ENCODE data around the gene RNF13.

GRCh38 chr3:149772861-149773260, 40.2 kb upstream of the RNF13 start:
- no peak for TF ChIP-seq CTCF (IDR thresholded peaks at IDR 0.05)
- no peak for TF ChIP-seq POLR2A (IDR thresholded peaks at IDR 0.05)
